Measurements from ENCODE around the gene CMIP. TPM values are rescaled to one million over a fixed set of nuclear protein-coding genes. Genes with fewer than 3 reads are reported as not detected.

Gene CMIP
- total RNA-seq, 1 donor from 2014 or later = 46.6 TPM

GRCh38 chr16:81620029-81620428, 175.4 kb downstream of the CMIP start:
- Mint-ChIP-seq H3K27ac (peak overlapping the region; percentile 96), H3K4me3 (no peak overlapping the region), H3K27me3 (no peaks in the 10 kb centered on the region), H3K9me3 (no peaks in the 10 kb centered on the region), H3K4me1 (ENCODE audit: unreplicated experiment) (peaks cover 45% of the 10 kb centered on the region), H3K36me3 (peaks cover 18% of the 10 kb centered on the region)
- no peak for DNase-seq (ENCODE audit: extremely low spot score, unreplicated experiment)
- TF ChIP-seq CTCF (conservative IDR thresholded peaks at IDR 0.05) = no peak

GRCh38 chr16:81620796-81621195, 176.2 kb downstream of the CMIP start:
- Mint-ChIP-seq H3K36me3 (peaks cover 18% of the 10 kb centered on the region), H3K4me1 (ENCODE audit: unreplicated experiment) (peaks cover 45% of the 10 kb centered on the region), H3K9me3 (no peaks in the 10 kb centered on the region), H3K27me3 (no peaks in the 10 kb centered on the region), H3K27ac (peak overlapping the region; percentile 96), H3K4me3 (no peak overlapping the region)
- no peak for TF ChIP-seq CTCF (conservative IDR thresholded peaks at IDR 0.05)
- no peak for DNase-seq (ENCODE audit: extremely low spot score, unreplicated experiment)

GRCh38 chr16:81621496-81621895, 176.9 kb downstream of the CMIP start:
- Mint-ChIP-seq H3K9me3 (no peaks in the 10 kb centered on the region), H3K4me3 (peak overlapping the region; percentile 53), H3K36me3 (peaks cover 18% of the 10 kb centered on the region), H3K27me3 (no peaks in the 10 kb centered on the region), H3K27ac (peak overlapping the region; percentile 96), H3K4me1 (ENCODE audit: unreplicated experiment) (peaks cover 45% of the 10 kb centered on the region)
- TF ChIP-seq CTCF (conservative IDR thresholded peaks at IDR 0.05) = no peak
- DNase-seq (ENCODE audit: extremely low spot score, unreplicated experiment) = no peak

- DNase-seq (ENCODE audit: extremely low spot score, unreplicated experiment) = no peak
- Mint-ChIP-seq H3K27ac (peak overlapping the region; percentile 77), H3K4me3 (no peak overlapping the region), H3K9me3 (no peaks in the 10 kb centered on the region), H3K27me3 (no peaks in the 10 kb centered on the region), H3K4me1 (ENCODE audit: unreplicated experiment) (peaks cover 38% of the 10 kb centered on the region), H3K36me3 (peaks cover 6% of the 10 kb centered on the region)
- TF ChIP-seq CTCF (conservative IDR thresholded peaks at IDR 0.05) = peak; percentile 74
Measured at GRCh38 chr16:81623365-81624102, 178.9 kb downstream of the CMIP start.

- peaks cover 33% of the 10 kb centered on the region for H3K4me1 Mint-ChIP-seq (ENCODE audit: unreplicated experiment)
- no peak for DNase-seq (ENCODE audit: extremely low spot score, unreplicated experiment)
- no peak overlapping the region for H3K4me3 Mint-ChIP-seq
- no peaks in the 10 kb centered on the region for H3K9me3 Mint-ChIP-seq
- H3K27ac Mint-ChIP-seq = peak overlapping the region; percentile 77
- H3K36me3 Mint-ChIP-seq = no peaks in the 10 kb centered on the region
- no peaks in the 10 kb centered on the region for H3K27me3 Mint-ChIP-seq
- no peak for TF ChIP-seq CTCF (conservative IDR thresholded peaks at IDR 0.05)
Measured at GRCh38 chr16:81624403-81624759, 179.8 kb downstream of the CMIP start.
